Measurements from ENCODE around the gene RASGEF1C.

The RASGEF1C gene

DNA sequence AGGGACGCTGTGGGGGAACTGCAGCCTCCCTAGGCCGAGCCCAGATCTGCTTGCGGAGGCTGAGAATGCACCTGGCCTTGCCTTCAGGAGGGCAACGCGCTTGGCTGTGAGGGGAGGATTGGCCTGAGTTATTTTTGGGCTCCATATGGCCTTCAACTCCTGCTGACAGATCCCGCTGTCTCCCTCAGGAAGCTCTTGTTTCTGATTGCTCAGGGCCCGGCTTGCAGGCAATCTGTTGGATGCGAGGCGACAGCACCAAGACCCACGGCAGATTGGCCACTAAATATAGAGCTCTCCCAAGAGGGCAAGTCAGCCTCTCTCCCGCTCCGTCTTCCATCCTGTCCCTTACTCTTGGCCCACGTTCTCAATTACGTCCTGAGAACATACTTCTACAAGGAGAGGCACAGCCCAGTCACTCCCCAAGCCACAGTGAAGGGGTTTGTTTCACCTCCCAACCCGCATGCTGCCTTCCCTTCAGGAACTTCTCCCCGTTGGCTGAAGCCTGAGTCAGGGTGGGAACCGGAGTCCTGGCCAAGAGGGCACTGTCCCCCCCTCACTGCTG, 53.6 kb downstream of the RASGEF1C start:
- Histone ChIP-seq H3K9me3 (ENCODE audit: insufficient read depth, low read length) (no peaks in the 10 kb centered on the region), H3F3A (ENCODE audit: insufficient read depth) (no peaks in the 10 kb centered on the region), H2AFZ (ENCODE audit: low read depth, low read length, severe bottlenecking) (no peak overlapping the region), H3K36me3 (ENCODE audit: low read length) (no peaks in the 10 kb centered on the region), H3K27ac (ENCODE audit: low read depth, low read length) (no peak overlapping the region), H3K4me2 (ENCODE audit: low read depth, low read length, poor library complexity, severe bottlenecking) (no peak overlapping the region), H3K79me2 (ENCODE audit: insufficient read depth, low read length) (no peaks in the 10 kb centered on the region), H3K9me2 (replicated peaks; ENCODE audit: insufficient read depth, low read length) (no peaks in the 10 kb centered on the region), H4K20me1 (ENCODE audit: low read depth, low read length) (no peaks in the 10 kb centered on the region), H3K4me3 (ENCODE audit: insufficient read depth, low read length, poor library complexity, severe bottlenecking) (no peak overlapping the region), H3K9ac (ENCODE audit: low read length) (no peak overlapping the region), H3K27me3 (ENCODE audit: low read length) (no peaks in the 10 kb centered on the region)
- no peak for TF ChIP-seq CTCF (IDR thresholded peaks at IDR 0.05; ENCODE audit: insufficient read depth, low read length, poor library complexity, severe bottlenecking)
- no peak for TF ChIP-seq EZH2phosphoT487 (conservative IDR thresholded peaks at IDR 0.05; ENCODE audit: low read length)

DNA sequence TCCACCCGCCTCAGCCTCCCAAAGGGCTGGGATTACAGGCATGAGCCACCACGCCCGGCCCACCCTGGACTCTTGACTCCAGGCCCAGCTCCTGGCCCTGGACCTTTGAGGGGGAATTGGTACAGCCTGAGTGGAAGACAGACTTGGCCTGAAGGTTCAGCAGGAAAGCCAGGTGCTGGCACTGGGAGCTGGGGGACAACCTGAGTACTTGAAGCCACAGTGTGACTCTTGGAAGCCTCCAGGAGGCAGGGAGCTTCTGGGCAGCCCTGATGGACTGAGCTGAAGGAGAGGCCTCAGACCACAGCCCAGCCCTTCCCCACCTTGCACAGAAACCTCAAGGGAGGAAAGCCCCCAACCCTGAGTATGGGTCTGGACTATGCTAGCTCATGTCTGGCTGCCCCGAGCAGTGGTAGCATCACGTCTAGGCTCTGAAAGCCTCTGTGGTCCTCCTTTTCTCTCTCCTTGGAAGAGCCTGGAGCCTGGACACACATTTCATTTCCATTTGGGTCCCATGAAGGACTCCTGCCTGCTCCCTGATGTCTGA, 54.1 kb downstream of the RASGEF1C start:
- Histone ChIP-seq H3K9me3 (ENCODE audit: insufficient read depth, low read length) (no peaks in the 10 kb centered on the region), H3K9ac (ENCODE audit: low read length) (no peak overlapping the region), H4K20me1 (ENCODE audit: low read depth, low read length) (no peaks in the 10 kb centered on the region), H3K79me2 (ENCODE audit: insufficient read depth, low read length) (no peaks in the 10 kb centered on the region), H3K27me3 (ENCODE audit: low read length) (no peaks in the 10 kb centered on the region), H3K36me3 (ENCODE audit: low read length) (no peaks in the 10 kb centered on the region), H3K4me3 (ENCODE audit: insufficient read depth, low read length, poor library complexity, severe bottlenecking) (no peak overlapping the region), H3F3A (ENCODE audit: insufficient read depth) (no peaks in the 10 kb centered on the region), H3K4me2 (ENCODE audit: low read depth, low read length, poor library complexity, severe bottlenecking) (no peak overlapping the region), H3K27ac (ENCODE audit: low read depth, low read length) (no peak overlapping the region), H2AFZ (ENCODE audit: low read depth, low read length, severe bottlenecking) (no peak overlapping the region), H3K9me2 (replicated peaks; ENCODE audit: insufficient read depth, low read length) (no peaks in the 10 kb centered on the region)
- TF ChIP-seq CTCF (IDR thresholded peaks at IDR 0.05; ENCODE audit: insufficient read depth, low read length, poor library complexity, severe bottlenecking) (no peak), EZH2phosphoT487 (conservative IDR thresholded peaks at IDR 0.05; ENCODE audit: low read length) (no peak)

DNA sequence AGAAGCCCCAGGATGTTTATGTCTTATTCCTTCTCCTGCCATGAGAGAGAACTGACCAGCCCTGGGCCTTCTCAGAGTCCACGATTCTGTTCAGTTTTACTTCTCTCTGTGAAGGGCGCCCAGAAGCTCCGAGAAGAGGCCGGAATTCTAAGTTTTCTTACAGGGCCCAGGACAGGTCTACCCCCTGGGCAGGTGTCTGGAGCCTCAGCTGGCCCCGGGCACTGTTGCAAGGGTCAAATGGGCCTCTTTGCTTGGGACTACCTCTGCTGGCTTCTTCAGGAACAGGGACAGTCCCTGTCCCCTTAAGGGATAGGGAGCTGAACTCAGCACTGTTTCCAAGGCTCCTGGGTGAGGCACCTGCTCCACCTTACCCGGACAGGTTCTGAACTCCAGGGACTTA, 55.0 kb downstream of the RASGEF1C start:
- no peak overlapping the region for H3K27ac ChIP-seq (ENCODE audit: low read depth, low read length)
- no peaks in the 10 kb centered on the region for H3K9me3 ChIP-seq (ENCODE audit: insufficient read depth, low read length)
- no peak overlapping the region for H3K4me3 ChIP-seq (ENCODE audit: insufficient read depth, low read length, poor library complexity, severe bottlenecking)
- H3K9ac ChIP-seq (ENCODE audit: low read length) = no peak overlapping the region
- no peaks in the 10 kb centered on the region for H3F3A ChIP-seq (ENCODE audit: insufficient read depth)
- H3K79me2 ChIP-seq (ENCODE audit: insufficient read depth, low read length) = no peaks in the 10 kb centered on the region
- H3K27me3 ChIP-seq (ENCODE audit: low read length) = no peaks in the 10 kb centered on the region
- H4K20me1 ChIP-seq (ENCODE audit: low read depth, low read length) = no peaks in the 10 kb centered on the region
- TF ChIP-seq EZH2phosphoT487 (conservative IDR thresholded peaks at IDR 0.05; ENCODE audit: low read length) = no peak
- no peak for TF ChIP-seq CTCF (IDR thresholded peaks at IDR 0.05; ENCODE audit: insufficient read depth, low read length, poor library complexity, severe bottlenecking)
- H2AFZ ChIP-seq (ENCODE audit: low read depth, low read length, severe bottlenecking) = no peak overlapping the region
- H3K4me2 ChIP-seq (ENCODE audit: low read depth, low read length, poor library complexity, severe bottlenecking) = no peak overlapping the region
- H3K9me2 ChIP-seq (replicated peaks; ENCODE audit: insufficient read depth, low read length) = no peaks in the 10 kb centered on the region
- H3K36me3 ChIP-seq (ENCODE audit: low read length) = no peaks in the 10 kb centered on the region
